Smooth muscle cell (in vitro differentiated cells): ENCODE results near the gene GRIK4. TPM values are rescaled to one million over a fixed set of nuclear protein-coding genes. Genes with fewer than 3 reads are reported as not detected.
A peak's percentile ranks its signal among the peaks of the same experiment; 100 is the strongest.

Experiments used
- DNase-seq: peaks from one replicate; lab custom pipeline; 2025; ENCODE audit not compliant: unreplicated experiment; lab: John Stamatoyannopoulos, UW
- H2AFZ ChIP-seq: fragments of 200-600 bp; sonication (generic); 2 replicates; pipeline ENCODE4 v1.6.0; 2016; ENCODE audit warnings: antibody characterized with exemption, low read depth, mild to moderate bottlenecking
- H3F3A ChIP-seq: fragments of 200-600 bp; sonication (generic); 2 replicates; pipeline ENCODE4 v1.6.0; 2017; ENCODE audit warnings: antibody characterized with exemption, low read depth
- H3K27ac ChIP-seq: fragments of 200-600 bp; sonication (generic); 2 replicates; pipeline ENCODE4 v1.5.1; 2016; ENCODE audit warnings: low read depth, mild to moderate bottlenecking
- H3K27me3 ChIP-seq: fragments of 200-600 bp; sonication (generic); 2 replicates; pipeline ENCODE4 v1.6.1; 2016; ENCODE audit warnings: low read depth, mild to moderate bottlenecking
- H3K36me3 ChIP-seq: fragments of 200-600 bp; sonication (generic); 2 replicates; pipeline ENCODE4 v1.5.1; 2016; ENCODE audit warnings: low read depth
- H3K4me1 ChIP-seq: fragments of 200-600 bp; sonication (generic); 2 replicates; pipeline ENCODE4 v1.5.1; 2016; ENCODE audit warnings: low read depth
- H3K4me2 ChIP-seq: fragments of 200-600 bp; sonication (generic); 2 replicates; pipeline ENCODE4 v1.6.0; 2016; ENCODE audit warnings: mild to moderate bottlenecking
- H3K4me3 ChIP-seq: fragments of 200-600 bp; sonication (generic); 2 replicates; pipeline ENCODE4 v1.5.1; 2016; ENCODE audit warnings: mild to moderate bottlenecking
- H3K79me2 ChIP-seq: fragments of 200-600 bp; sonication (generic); 2 replicates; pipeline ENCODE4 v1.6.0; 2016; ENCODE audit warnings: low read depth, mild to moderate bottlenecking
- H3K9ac ChIP-seq: fragments of 200-600 bp; sonication (generic); 2 replicates; pipeline ENCODE4 v1.6.0; 2016; ENCODE audit warnings: low read depth
- H3K9me3 ChIP-seq: fragments of 200-600 bp; sonication (generic); replicated peaks from 2 replicates; pipeline ENCODE4 v1.5.1; 2016; ENCODE audit warnings: low read depth
- H4K20me1 ChIP-seq: fragments of 200-600 bp; sonication (generic); 2 replicates; pipeline ENCODE4 v1.6.0; 2016; ENCODE audit warnings: low read depth
- CTCF ChIP-seq: fragments of 200-600 bp; sonication (generic); IDR thresholded peaks from 2 replicates; pipeline ENCODE4 v1.5.1; 2017; ENCODE audit warnings: borderline replicate concordance, mild to moderate bottlenecking, antibody characterized with exemption; ENCODE audit not compliant: insufficient read depth, poor library complexity, severe bottlenecking
- WGBS: methylation state at CpG from one replicate; pipeline ENCODE4 v1.1.7; 2016; ENCODE audit warnings: low lambda C conversion rate; 5-methylcytosine and 5-hydroxymethylcytosine counted together
- polyA plus RNA-seq: library from polyadenylated mRNA; unstranded; fragments of >200 nt; fragmentation: Nextera tagmentation; extraction: Ambion mirVana; gene quantifications from 2 replicates; pipeline ENCODE4 v1.2.1, GENCODE V29; 2016
- total RNA-seq: library from RNA; depleted of rRNA; stranded (reverse); fragments of >200 nt; gene quantifications from 2 replicates; pipeline ENCODE4 v1.2.3, GENCODE V29; 2014

Gene GRIK4
- total and polyA plus RNA-seq, 2 experiments from 2014 or later, result not detected

- Histone ChIP-seq H3K4me1 (no peaks in the 10 kb centered on the region), H3K27me3 (peaks cover 61% of the 10 kb centered on the region), H3K79me2 (no peaks in the 10 kb centered on the region), H4K20me1 (no peaks in the 10 kb centered on the region), H3F3A (no peaks in the 10 kb centered on the region), H3K9ac (no peak overlapping the region), H3K4me2 (peak overlapping the region; percentile 78), H3K36me3 (no peaks in the 10 kb centered on the region), H3K27ac (no peak overlapping the region), H2AFZ (no peak overlapping the region), H3K9me3 (no peaks in the 10 kb centered on the region), H3K4me3 (peak overlapping the region; percentile 32)
- WGBS, result 2% methylated on average over 9 of the region's 73 CpGs
- DNase-seq, result no peak
- no peak for TF ChIP-seq CTCF
These were observed 531 bp downstream of the GRIK4 start for GRCh38 chr11:120511820-120512738.

DNA sequence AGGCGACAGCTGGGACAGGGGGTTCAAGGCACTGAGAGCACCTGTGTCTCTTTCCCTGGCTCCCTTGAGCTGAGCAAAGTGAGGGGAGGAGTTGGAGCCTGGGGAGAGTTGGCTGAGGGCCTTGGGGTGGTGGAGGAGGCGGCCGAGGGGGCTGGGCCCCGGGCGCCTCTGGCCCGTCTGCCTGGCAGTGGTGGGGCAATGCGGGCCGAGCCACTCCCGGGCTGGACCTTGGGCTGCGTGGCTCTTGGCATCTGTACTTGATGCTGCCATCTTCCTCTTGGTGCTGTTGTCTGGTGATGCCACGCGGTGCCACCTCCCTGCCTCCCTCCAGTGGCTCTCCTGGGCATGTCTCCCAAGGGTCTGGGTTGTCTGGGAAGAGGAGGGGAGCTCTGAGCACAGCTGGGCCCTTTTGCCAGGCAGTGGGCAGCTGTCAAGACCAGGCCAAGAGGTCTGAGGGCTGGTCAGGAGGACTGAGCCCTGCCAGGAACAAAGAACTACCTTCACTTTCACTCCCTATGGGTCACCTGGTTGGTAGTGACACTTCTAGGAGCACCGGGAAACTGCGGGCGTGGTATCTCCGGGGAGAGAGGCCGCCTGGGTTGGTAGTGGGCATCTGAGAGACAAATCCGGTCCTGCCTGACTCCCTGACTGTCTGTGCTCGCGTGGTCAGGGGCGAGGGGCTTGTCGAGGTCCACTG lies 1.3 kb downstream of the GRIK4 start:
- Histone ChIP-seq H3K4me1 (peaks cover 6% of the 10 kb centered on the region), H3K9ac (no peak overlapping the region), H2AFZ (no peak overlapping the region), H3K27ac (no peak overlapping the region), H4K20me1 (no peaks in the 10 kb centered on the region), H3K27me3 (peaks cover 56% of the 10 kb centered on the region), H3K4me2 (no peak overlapping the region), H3K9me3 (no peaks in the 10 kb centered on the region), H3F3A (no peaks in the 10 kb centered on the region), H3K4me3 (no peak overlapping the region), H3K79me2 (no peaks in the 10 kb centered on the region), H3K36me3 (no peaks in the 10 kb centered on the region)
- WGBS, result 95% methylated on average over 12 of the region's 22 CpGs
- TF ChIP-seq CTCF, result no peak
- DNase-seq, result no peak

- no peak overlapping the region for H3K9ac ChIP-seq
- H4K20me1 ChIP-seq, result no peaks in the 10 kb centered on the region
- peaks cover 6% of the 10 kb centered on the region for H3K4me1 ChIP-seq
These were observed 2.1 kb downstream of the GRIK4 start for GRCh38 chr11:120513436-120514315.

More at GRCh38 chr11:120513436-120514315, 2.1 kb downstream of the GRIK4 start:
- Histone ChIP-seq H2AFZ (no peak overlapping the region), H3K36me3 (no peaks in the 10 kb centered on the region), H3K27me3 (peaks cover 48% of the 10 kb centered on the region), H3F3A (no peaks in the 10 kb centered on the region), H3K4me2 (no peak overlapping the region), H3K79me2 (no peaks in the 10 kb centered on the region), H3K4me3 (no peak overlapping the region), H3K27ac (no peak overlapping the region), H3K9me3 (no peaks in the 10 kb centered on the region)
- TF ChIP-seq CTCF, result no peak
- WGBS, result 91% methylated on average over 19 of the region's 19 CpGs
- DNase-seq, result no peak
